NCI-H526 (cell line): ENCODE measurements around the gene RANBP17.

Experiments used
- DNase-seq, 2 experiments: peaks; one replicate each; lab custom pipeline; 2025; lab: John Stamatoyannopoulos, UW

The RANBP17 gene

GRCh38 chr5:171092194-171092593, 230.4 kb downstream of the RANBP17 start:
- DNase-seq = no peak

DNA sequence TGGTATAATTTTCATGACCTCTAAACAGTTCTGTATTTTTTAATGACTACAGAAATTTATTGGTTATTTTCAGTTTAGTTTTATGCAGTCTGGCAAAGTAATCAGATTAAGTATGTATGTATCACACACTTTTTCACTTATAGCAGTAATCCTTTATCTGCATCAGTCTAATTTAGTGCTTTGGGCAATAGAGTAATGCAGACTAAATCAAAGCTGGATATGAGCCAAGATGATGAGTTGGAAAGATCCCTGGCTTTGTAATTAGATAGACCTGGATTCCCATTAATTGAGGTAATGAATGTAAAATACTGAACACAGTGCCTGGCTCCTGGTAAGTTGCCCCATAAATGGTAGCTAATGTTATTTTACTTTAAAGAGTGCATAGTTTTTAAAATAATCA, 231.8 kb downstream of the RANBP17 start:
- DNase-seq = no peak

GRCh38 chr5:171094356-171094755, 232.5 kb downstream of the RANBP17 start:
- DNase-seq = no peak

GRCh38 chr5:171102877-171103610, 241.2 kb downstream of the RANBP17 start:
- DNase-seq = no peak

DNA sequence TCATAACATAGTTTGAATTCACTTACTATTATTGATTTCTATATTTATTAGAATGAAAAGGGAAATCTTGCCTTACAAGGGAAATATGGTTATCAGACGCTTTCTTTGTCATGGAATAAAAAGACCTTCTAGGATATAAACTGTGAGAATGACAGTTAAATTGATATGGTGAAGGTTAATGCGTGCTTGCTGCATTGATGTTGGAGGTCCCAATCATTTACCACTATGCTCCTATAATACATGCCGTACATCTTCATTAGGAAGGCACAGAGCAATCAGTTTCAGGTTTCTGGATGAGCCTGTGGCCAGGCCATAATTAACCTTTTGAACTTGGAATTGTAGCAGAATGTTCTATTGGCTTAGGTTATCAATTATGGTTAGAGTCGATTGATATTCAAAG, 245.9 kb downstream of the RANBP17 start:
- DNase-seq = no peak

GRCh38 chr5:171115519-171115918, 253.7 kb downstream of the RANBP17 start:
- DNase-seq = no peak

GRCh38 chr5:171116719-171117118, 254.9 kb downstream of the RANBP17 start:
- DNase-seq = no peak

GRCh38 chr5:171120986-171121622, 259.3 kb downstream of the RANBP17 start:
- no peak for DNase-seq

DNA sequence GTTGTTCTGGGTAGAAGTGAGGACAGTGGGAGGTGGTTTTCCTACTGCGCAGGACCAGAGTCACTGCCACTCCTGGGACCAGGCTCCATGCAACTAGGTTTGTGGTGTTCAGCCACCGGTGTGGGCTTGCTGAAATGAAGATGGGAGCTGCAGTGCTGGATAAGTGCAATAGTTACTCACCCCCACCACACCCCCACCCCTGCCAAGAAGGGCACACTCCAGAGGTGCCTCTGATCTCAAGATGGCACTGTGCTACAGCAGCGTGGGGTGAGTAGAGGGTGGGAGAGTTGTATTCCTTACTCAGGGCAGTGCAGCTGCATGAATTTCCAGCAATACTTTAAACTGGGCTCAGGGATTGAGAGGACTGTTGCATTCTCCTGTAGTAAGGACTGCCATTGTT, 259.8 kb downstream of the RANBP17 start:
- DNase-seq = no peak

DNA sequence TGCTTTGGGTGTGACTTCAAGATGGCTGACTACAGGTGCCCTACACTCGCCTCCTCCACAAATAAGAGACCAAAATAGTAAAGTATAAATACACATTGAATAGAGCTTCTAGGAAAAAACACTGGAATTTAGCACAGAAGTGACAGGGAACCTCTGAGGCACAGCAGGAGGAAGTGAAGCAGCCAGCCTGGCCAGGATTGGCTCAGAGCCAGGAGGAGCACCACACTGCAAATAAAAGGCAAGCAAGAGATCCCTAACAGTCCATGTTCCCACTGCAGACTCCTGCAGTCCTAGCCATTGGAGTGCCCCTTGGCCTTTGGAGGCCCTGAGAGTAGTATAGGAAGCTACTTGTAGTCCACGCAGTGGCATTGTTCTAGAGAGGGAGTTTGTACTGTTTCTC, 260.6 kb downstream of the RANBP17 start:
- no peak for DNase-seq

DNA sequence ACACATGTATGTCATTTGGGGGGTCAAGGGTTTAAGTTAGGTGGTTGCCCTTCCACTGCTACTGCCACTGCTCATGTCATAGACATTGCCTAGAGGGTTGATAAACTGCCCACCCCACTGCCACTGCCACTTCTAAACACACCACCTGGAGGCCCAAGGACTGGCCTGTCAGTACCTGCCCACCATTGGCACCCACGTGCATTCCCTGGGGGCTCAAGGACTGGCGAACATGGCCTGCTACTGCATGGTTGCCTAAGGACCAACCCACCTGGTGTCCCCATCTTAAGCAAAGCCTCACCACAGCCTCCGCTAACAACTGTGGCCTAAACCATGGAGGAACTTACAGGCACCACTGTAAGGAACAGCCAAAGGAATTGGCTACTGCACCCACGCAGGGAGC, 261.6 kb downstream of the RANBP17 start:
- DNase-seq = no peak

GRCh38 chr5:171127314-171127713, 265.5 kb downstream of the RANBP17 start:
- DNase-seq = no peak

GRCh38 chr5:171128136-171128535, 266.3 kb downstream of the RANBP17 start:
- DNase-seq = no peak

GRCh38 chr5:171129308-171129707, 267.5 kb downstream of the RANBP17 start:
- DNase-seq = no peak

DNA sequence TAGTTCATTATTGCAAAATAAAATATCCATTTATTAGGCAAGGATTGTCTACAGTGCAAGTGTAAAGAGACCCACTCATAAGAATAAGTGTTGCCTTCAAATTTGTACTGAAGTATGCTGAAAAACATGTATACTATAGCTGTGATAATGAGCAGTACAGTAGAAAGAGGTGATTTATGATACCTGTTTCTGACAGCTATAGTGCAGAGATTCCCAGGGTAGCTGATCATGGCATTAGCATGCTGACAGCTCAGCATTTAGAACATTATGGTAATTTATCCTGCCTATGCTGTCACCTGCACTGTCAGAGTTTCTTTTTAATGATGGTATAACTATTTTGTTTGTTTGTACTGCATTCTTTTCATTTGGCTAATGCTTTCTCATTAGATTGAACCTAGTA, 269.7 kb downstream of the RANBP17 start:
- peak in 1 of 2 experiments; percentile 6 for DNase-seq

DNA sequence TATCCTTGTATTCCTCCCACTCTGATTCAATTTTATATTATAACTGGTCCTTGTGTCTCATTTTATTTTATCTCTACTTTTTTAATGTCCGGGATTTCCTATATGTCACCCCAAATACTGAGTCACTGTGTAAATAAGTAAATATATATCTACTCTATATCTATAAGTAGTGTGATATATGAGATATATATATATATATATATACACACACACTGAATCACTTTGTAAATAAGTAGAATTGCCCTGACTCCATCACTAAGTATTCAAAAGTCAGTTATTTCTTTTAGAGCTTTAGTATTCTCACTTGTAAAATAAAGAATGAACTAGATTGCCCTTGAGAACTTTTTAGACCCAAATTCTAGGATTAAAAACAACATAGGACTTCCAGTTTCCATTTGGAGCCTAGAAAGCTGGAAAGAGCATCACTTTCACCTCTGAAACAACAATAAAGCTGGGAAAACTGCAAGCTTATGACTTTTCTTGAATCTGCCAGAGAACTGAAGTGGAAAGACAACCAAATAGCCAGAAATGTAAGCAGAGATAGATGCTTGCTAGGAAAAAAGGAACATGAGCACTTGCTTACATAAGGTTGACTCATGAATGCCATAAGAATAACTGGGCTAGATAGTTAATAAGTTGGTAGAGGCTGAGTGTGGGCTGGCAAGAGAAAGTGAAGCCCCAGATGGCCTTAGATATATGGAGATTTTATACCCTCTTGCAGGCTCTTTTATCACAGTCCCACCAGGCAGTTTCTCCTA, 276.1 kb downstream of the RANBP17 start:
- no peak for DNase-seq

DNA sequence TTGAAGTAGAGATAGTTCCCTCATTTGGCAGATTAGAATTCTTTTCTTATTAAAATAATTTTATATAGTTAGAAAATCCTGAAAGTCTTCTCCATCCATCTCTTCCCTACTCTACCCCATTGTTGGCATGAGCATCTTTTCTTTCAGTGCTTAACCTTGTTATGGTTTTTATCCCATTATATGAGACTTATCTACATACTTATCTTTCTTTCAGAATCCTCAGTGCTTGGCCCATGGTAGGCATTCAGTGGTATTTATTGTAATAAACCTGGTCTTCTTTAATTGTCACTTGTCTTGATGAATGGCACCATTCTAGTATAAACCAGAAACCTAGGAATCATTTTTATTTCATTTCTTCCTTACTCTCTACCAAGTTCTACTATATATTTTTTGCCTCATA, 277.4 kb downstream of the RANBP17 start:
- no peak for DNase-seq

- DNase-seq = no peak
These were observed 280.8 kb downstream of the RANBP17 start for GRCh38 chr5:171142617-171143016.

DNA sequence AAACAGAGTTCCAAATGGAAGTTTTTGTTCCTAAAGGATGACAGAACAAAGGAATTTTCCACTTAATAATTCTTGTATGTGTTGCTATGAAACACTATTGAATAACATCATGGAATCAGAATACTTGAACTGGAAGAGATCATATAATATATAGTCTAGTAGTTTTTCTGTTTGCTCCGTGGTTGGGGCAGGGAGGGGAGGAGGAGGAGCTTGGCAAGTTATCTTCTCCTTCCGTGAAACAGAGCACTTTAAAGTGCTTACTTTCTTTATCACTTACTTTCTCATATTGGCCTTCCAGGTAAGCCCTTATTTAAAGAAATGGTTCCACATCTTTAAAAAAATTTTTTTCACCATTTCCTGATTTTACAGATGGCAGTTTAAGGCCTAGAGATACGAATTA, 281.4 kb downstream of the RANBP17 start:
- no peak for DNase-seq

DNA sequence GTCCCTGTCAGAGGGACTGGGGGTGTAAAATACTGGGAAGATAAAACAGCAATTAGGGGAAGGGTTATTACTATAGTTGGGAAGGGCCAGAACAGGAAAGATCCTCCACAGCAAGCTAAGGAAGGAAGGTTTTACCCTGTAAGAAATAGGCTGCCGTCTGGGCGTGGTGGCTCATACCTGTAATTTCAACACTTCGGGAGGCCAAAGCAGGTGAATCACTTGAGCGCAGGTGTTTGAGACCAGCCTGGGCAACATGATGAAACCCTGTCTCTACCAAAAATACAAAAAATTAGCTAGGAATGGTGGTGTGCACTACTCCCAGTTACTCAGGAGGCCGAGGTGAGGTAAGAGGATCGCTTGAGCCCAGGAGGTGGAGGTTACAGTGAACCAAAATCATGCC, 282.1 kb downstream of the RANBP17 start:
- DNase-seq = no peak

DNA sequence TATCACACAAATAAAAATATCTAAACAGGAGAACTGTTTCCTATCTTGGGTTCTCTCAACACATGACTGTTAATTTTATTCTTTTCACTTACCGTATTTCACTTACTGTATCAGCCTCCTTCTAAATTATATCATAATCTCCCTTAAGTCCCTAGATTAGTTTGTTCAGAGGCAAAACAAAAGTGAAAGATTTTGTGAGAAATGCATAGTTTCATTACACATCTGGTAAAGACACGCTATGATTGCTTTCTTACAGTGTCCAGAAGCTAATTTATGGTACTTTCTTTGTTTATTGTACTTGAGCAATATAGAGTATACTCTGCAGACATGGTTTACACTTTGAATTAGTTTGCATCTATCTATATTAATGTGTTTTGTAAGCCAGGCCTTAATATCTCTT, 287.5 kb downstream of the RANBP17 start:
- DNase-seq = no peak

DNA sequence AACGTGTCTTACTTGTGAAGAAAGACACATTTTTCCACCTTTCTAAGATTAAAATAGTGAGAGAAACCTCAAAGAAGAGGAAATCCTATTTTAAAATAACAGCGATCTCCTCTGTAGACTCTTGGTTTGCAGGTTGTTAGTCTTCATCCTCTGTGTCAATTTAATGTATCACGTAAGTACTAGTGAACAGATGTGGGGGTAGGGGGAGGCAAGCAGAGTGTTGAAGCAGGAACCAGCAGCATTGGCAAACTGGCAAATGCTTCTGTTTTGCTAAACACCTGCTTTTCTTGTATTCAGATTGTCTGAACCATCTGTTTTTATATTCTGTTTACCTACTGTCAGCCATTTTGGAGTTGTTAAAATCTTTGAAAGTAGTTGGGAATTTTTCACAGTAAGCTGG, 288.0 kb downstream of the RANBP17 start:
- peak; percentile 57 to 71 for DNase-seq

DNA sequence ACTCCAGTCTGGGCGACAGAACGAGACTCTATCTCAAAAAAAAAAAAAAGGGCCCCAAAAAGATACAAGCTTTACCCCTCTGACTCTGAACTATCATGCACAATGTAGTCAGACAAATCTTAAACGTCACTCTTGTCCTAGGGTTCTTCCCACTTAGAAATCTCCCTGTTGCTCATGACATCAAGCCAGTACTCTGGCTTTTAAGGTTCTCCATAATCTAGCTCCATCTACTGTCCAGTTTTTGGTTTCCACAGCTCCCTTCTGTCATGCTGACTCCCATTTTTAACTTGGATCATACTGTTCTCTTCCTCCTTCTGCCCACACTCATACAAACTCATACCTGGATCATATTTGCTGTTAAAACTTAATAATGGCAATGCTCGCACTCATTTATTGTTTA, 290.6 kb downstream of the RANBP17 start:
- peak in 1 of 2 experiments; percentile 14 for DNase-seq
